Stimulated activated naive CD4-positive, alpha-beta T cell (primary cell): ENCODE measurements around the gene ALOX12.

Experiments used
- DNase-seq, 6 experiments: peaks; one replicate each; lab custom pipeline; 2025; lab: John Stamatoyannopoulos, UW

ALOX12 gene

GRCh38 chr17:7001318-7001961 lies 5.6 kb downstream of the ALOX12 start:
- DNase-seq, result peak in 5 of 6 experiments; percentile 6 to 27 (median 17)

GRCh38 chr17:7002288-7003047 lies 6.6 kb downstream of the ALOX12 start:
- DNase-seq, result no peak

DNA sequence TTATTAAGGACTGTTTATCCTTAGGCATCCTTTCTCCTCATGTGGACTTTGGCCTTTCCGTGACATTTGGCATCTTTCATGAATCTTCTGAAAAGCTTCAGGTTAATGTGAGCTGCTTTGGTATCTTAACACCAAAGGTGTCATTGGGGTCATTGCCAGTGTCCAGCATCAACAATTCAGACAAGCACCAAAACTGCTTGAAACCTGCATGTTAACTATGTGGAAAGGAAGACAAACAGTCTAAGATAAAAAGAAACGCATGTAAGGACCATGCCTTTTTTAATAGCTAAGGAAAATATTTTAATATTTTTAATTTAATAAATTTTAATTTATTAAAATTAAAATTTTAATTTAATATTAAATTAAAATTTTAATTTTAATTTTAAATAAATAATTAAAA lies 7.9 kb downstream of the ALOX12 start:
- DNase-seq, result no peak

DNA sequence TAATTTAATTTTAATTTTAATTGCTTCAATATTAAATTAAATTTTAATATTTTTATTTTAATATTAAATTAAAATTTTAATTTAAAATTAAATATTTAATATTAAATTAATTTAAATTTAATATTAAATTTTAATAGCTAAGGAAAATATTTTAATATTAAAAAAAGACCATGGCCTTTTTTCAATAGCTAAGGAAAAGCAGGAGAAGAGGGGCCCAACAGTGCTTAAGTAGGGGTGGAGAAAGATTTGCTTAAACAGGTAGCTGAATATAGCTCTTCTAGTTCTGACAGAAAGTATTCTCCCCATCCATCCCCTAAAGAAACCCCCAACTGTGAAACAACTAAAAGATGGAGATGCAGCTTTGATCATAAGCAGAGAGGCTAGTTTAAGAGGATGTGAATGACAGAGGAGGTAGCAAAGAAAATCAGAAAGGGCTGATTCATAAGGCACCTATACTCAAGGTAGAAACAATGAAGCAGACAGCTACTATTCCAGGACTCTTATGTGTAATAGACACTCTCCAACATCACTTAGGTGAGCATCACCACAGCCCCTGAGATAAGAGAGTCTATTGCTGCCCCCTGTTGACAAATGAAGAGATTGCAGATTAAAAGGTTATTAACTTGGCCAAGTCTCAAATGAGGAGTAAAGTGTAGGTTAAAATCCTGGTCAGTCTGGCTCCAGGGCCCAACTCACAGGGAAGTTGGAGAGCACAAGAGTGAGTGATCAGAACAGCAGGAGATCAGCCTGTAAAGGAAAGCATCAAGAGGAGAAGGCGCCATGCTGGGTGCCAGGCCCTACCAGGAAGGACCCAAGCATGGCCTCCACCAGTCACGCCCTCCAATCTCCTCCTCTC lies 8.8 kb downstream of the ALOX12 start:
- peak in 5 of 6 experiments; percentile 13 to 82 (median 65) for DNase-seq

- no peak for DNase-seq
Measured at GRCh38 chr17:7005716-7006115, 9.9 kb downstream of the ALOX12 start.

DNA sequence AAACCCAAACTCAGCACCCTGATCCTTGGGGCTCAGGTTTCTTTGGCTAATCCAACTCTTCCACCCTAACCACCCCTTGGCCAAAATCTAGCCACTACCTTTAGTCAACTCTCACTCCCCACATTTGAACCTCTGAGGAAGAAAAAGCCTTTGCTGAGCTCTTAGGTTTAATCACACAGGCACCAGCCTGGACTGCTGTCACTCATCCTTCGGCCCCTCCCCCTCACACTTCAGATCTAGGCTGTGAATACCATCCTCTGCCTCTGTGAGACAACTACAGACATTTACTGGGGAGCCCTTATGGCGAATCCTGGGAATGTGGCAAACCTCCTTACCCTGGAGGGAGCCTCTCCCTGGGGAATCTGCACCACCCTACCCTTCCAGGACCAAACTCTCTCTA lies 11.3 kb downstream of the ALOX12 start:
- DNase-seq, result no peak

- DNase-seq, result no peak
Measured at GRCh38 chr17:7010523-7010922, 14.7 kb downstream of the ALOX12 start.

DNA sequence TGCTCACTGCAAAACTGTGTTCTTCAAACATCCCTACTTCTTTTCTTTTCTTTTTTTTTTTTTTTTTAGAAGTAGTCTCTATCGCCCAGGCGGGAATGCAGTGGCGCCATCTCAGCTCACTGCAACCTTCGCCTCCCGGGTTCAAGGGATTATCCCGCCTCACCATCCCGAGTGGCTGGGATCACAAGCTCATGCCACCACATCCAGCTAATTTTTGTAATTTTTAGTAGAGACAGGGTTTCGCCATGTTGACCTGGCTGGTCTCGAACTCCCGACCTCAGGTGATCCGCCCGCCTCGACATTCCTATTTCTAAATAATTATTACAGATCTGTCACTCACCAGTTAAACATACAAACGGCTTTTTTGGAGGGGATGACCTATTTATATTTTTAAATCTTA lies 15.6 kb downstream of the ALOX12 start:
- DNase-seq, result no peak

DNA sequence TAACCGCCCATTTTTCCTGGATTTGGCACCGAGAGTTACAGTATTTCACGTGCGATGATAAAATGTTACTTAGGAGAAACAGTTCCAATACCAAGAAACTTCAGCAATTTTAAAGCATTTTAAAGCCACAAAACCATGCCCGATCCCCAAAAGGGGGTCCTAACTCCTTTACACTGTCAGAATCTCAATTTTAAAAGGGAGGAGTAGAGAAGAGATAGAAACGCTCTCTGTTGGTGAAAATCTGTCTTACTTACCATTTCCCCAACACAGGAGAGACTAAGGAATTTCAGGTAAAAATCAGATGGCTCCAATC lies 16.0 kb downstream of the ALOX12 start:
- DNase-seq, result no peak

- peak; percentile 94 to 98 (median 97) for DNase-seq
Measured at GRCh38 chr17:7014261-7014994, 18.6 kb downstream of the ALOX12 start.

DNA sequence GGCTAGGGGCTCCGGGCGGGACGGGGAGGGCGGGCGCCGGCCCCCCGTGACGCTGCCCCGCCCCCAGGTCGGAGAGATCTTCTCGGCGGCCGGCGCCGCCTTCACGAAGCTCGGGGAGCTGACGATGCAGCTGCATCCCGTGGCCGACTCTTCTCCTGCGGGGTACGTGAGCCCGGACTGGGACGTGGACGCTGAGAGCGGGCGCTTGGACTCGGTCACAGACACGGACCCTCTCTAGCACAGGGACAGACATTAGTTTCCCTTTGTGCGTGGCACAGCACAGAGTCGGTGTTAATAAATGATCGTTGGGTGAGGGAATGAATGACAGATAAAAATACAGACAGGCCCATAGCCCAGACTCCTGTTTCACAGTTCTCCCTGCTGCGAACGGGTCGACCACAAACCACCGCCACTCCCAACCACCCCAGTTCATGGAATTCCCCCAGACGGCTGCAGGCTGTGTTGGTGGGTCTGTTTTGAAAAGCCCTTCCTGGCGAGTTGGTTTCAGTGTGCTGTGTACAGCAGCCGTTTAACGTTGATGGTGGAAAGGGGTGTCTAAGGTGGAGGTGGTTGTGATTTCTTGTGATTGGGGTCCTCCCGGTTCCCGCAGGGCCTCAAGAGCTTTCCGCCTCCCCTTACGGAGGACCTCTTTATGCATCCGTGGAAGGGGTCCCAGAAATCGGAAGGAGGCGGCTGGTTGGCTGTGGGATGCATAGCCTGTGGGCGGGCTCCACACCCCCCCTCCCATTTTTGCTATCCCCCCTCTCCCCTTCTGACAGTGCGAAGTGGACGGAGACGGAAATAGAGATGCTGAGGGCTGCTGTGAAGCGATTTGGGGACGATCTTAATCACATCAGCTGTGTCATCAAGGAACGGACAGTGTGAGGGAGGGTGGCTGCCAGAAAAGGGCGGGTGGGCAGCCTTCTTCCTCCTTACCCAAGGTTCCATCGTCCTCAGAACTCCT lies 19.4 kb downstream of the ALOX12 start:
- peak in 5 of 6 experiments; percentile 75 to 85 (median 80) for DNase-seq

GRCh38 chr17:7016418-7016817 lies 20.6 kb downstream of the ALOX12 start:
- no peak for DNase-seq

DNA sequence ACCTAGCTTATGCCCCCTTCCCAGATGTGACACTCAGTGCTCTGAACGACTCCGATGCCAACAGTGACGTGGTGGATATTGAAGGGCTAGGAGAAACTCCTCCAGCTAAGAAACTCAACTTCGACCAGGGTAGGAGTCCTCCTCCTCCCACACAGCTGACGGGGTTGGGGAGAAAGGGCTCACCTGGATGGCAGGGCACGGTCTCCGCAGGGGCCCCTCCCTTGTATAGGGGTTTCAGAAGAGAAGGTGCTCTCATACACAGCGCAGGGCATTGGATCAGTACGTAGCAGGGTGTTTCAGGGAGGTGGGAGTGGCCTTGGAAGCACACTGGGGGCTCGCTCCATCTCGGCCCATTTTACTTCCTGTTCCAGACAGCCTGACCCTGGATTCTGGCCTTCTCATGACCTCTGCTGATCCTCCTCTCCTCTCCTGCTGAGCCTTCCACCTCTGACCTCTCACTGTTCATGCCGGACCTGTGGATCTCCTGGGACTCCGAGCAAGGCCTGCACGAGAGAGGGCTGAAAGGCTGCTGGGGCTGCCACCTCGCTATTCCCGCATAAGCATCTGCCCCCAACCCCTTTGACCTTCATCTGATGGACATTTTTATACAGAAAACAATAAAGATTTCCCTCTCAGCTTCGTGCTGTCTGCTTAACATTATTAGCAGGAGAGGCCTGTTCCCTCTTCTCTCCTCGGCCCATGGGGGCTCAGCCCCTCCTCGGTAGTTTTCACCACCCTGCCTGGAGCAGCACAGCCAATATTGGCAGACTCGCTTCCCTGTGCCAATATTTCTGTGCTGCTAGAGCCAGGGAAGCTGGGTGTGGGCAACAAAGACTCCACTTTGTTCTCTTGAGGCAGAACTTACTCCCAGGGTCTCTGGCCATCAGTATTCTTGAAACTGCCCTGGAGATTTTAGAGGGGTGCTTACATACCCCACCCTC lies 21.3 kb downstream of the ALOX12 start:
- no peak for DNase-seq

- no peak for DNase-seq
Measured at GRCh38 chr17:7017827-7018200, 22.0 kb downstream of the ALOX12 start.

GRCh38 chr17:7018331-7018964 lies 22.6 kb downstream of the ALOX12 start:
- no peak for DNase-seq

DNA sequence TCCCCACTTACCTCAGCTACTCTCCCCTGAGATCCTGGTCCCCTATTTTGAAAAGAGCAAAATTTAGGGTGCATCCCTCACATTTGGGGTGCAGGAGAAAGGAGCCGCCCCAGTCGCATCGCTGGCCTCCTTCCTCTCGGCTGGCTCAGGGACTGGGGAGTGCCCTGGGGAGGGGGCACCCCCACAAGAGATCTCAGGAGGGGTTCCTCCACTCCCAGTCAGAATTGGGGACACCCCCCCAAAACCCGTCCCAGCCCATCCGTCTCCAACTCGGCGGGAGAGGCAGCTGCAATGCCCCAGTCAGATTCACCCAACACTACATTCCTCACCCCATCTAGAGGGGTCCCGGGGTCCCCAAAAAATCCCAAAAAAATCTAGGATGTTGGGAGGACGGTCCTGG lies 23.5 kb downstream of the ALOX12 start:
- DNase-seq, result no peak

GRCh38 chr17:7019839-7020519 lies 24.1 kb downstream of the ALOX12 start:
- no peak for DNase-seq

DNA sequence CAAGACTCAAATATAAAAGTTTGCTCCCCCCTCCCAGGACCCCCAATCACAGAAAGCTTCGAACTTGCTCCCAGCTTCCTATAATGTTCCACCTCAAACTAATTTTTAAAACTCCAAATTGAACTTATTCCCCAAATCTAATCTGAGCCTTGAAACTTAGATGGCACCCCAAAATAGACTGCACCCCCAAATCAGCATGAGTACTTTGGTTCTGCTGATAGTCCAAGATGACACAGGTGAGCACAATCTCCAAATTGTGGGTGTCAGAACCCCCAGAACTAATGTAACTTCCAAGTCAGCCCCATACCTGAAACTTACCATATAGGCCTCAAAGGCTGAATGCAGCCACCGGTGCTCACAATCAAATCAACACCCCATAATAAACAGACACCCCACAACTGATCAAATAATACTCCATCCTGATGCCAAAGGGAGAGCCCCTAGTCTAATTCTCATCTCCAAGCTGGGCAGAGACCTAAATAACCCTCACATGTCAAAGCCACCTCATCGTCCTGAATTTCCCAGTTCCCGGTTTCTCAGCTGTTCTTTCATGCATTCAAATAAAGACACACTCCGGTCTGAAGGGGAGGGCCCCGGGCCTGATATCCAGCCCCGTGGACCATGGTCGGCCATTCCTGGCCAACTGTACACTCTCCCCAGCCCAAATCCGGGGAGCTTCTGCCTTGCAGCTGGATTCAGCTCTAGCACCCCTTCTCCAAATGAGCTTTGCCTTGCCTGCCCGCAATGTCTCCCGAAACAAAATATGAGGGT lies 25.2 kb downstream of the ALOX12 start:
- DNase-seq, result no peak
